SJCRH30 (cell line): ENCODE data around the gene PTPN7. TPM values are rescaled to one million over a fixed set of nuclear protein-coding genes. Genes with fewer than 3 reads are reported as not detected.
"Not testable (repeated sequence)": the region's sequence is repeated elsewhere in the genome, so short reads cannot be mapped to it uniquely, and the experiment has no call there.

Experiments used
- DNase-seq, 2 experiments: peaks; one replicate each; pipeline ENCODE4 v3.0.0-alpha.2; 2015 to 2020
- H3K27ac ChIP-seq: fragments of 250-450 bp; sonication (Bioruptor Pico); 2 replicates; pipeline ENCODE4 v1.5.1; 2020; ENCODE audit warnings: mild to moderate bottlenecking, moderate library complexity
- H3K27me3 ChIP-seq: fragments of 250-450 bp; sonication (Bioruptor Pico); 2 replicates; pipeline ENCODE4 v1.5.1; 2020; ENCODE audit warnings: mild to moderate bottlenecking, moderate library complexity
- H3K36me3 ChIP-seq: fragments of 250-450 bp; sonication (Bioruptor Pico); 2 replicates; pipeline ENCODE4 v1.5.1; 2020; ENCODE audit warnings: mild to moderate bottlenecking, moderate library complexity
- H3K4me1 ChIP-seq: fragments of 250-450 bp; sonication (Bioruptor Pico); 2 replicates; pipeline ENCODE4 v1.5.1; 2020; ENCODE audit warnings: mild to moderate bottlenecking, moderate library complexity
- H3K4me3 ChIP-seq: fragments of 250-450 bp; sonication (Bioruptor Pico); 2 replicates; pipeline ENCODE4 v1.5.1; 2020; ENCODE audit warnings: mild to moderate bottlenecking, moderate library complexity
- H3K9me3 ChIP-seq: fragments of 250-450 bp; sonication (Bioruptor Pico); replicated peaks from 2 replicates; pipeline ENCODE4 v1.5.1; 2020; ENCODE audit warnings: mild to moderate bottlenecking, moderate library complexity
- total RNA-seq: library from RNA; depleted of rRNA; stranded (reverse); fragments of >200 nt; shearing (Covaris generic); gene quantifications from 2 replicates; pipeline ENCODE4 v1.2.3, GENCODE V29; 2014; rRNA removed

PTPN7 gene
- total RNA-seq, 1 experiment from 2014 or later = 0.14 TPM

GRCh38 chr1:202111589-202111988 lies 48.8 kb downstream of the PTPN7 start:
- not testable (repeated sequence) for H3K27me3 ChIP-seq, H3K27ac ChIP-seq, H3K36me3 ChIP-seq, H3K4me3 ChIP-seq, DNase-seq, H3K9me3 ChIP-seq
- peaks cover 15% of the 10 kb centered on the region for H3K4me1 ChIP-seq

- no peaks in the 10 kb centered on the region for H3K36me3 ChIP-seq
- peaks cover 7% of the 10 kb centered on the region for H3K27me3 ChIP-seq
- H3K4me3 ChIP-seq = no peak overlapping the region
- no peak overlapping the region for H3K27ac ChIP-seq
- H3K9me3 ChIP-seq = no peaks in the 10 kb centered on the region
- H3K4me1 ChIP-seq = peaks cover 15% of the 10 kb centered on the region
- DNase-seq = no peak
Observed at GRCh38 chr1:202110977-202111376, 49.4 kb downstream of the PTPN7 start.

- Histone ChIP-seq H3K4me1 (peaks cover 12% of the 10 kb centered on the region), H3K4me3 (no peak overlapping the region), H3K9me3 (no peaks in the 10 kb centered on the region), H3K27me3 (peaks cover 7% of the 10 kb centered on the region), H3K36me3 (no peaks in the 10 kb centered on the region), H3K27ac (no peak overlapping the region)
- DNase-seq = no peak
Observed at GRCh38 chr1:202107801-202108731, 52.3 kb downstream of the PTPN7 start.

DNA sequence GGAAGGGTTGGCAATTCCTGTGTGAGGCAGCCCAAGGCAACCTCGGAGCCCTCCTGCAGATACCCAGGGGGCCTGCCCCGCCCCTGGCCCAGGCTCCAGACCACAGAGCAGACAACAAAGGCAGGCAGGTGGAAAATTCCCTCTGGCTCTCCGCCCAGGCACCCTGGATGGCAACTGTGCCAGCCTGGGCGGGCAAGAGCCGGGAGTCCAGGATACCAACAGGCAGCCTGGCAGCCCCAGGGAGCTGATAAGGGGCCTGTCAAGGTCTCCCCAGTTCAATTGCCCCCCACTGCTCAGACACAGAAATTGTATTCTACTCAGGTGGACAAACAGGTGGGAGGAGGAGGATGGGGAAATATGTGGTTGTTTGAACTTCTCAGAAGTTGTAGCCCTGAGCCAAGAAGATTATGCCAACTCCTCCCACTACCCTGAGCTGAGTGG lies 53.1 kb downstream of the PTPN7 start:
- no peaks in the 10 kb centered on the region for H3K9me3 ChIP-seq
- peaks cover 8% of the 10 kb centered on the region for H3K4me1 ChIP-seq
- H3K4me3 ChIP-seq = no peak overlapping the region
- DNase-seq = no peak
- no peak overlapping the region for H3K27ac ChIP-seq
- H3K27me3 ChIP-seq = peaks cover 7% of the 10 kb centered on the region
- H3K36me3 ChIP-seq = no peaks in the 10 kb centered on the region

DNA sequence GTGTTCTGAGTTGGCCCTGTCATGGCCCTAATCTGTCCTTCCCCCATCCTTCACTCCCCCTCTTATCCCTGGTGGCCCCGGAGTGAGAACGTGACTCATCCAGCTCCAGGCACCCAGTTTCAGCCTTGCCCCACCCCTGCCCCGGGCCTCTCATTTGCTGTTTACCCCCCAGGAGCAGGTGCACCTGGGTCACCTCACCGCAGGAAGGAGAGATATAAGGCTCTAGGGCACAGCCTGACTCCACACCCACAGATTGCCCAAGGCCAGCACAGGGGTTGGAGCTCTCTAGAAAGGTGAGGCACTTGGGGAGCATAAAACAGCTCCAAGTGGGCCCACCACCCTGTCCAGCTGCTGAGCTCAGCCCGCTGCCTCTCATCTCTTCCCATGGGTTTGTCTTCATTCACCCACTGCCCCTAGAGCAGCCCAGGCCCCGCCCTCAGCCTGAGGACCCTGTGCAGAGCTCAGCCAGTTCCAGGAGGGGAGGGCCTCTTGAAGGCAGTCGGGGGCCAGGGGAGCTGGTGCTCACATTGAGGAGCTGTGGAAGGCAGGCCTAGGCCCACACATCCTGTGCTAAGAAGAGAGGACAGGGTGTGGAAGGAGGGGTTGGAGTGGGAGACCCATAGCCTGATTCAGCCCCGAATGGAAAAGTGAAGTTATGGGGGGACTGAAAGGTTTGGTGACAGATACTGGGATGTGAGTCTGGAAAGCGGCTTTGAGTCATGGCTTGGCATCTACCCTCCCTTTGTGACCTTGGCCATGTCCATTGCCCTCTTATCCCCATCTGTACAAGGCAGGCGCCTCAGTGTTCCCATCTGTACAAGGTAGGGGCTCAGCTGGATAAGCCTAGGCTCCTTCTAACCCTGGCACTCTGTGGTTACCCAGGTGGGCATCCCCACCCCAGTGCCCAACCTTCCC lies 53.8 kb downstream of the PTPN7 start:
- peaks cover 7% of the 10 kb centered on the region for H3K27me3 ChIP-seq
- H3K27ac ChIP-seq = no peak overlapping the region
- DNase-seq = no peak
- no peak overlapping the region for H3K4me3 ChIP-seq
- peaks cover 6% of the 10 kb centered on the region; the same call in 1 of the 2 replicates for H3K4me1 ChIP-seq
- no peaks in the 10 kb centered on the region for H3K36me3 ChIP-seq
- H3K9me3 ChIP-seq = no peaks in the 10 kb centered on the region

DNA sequence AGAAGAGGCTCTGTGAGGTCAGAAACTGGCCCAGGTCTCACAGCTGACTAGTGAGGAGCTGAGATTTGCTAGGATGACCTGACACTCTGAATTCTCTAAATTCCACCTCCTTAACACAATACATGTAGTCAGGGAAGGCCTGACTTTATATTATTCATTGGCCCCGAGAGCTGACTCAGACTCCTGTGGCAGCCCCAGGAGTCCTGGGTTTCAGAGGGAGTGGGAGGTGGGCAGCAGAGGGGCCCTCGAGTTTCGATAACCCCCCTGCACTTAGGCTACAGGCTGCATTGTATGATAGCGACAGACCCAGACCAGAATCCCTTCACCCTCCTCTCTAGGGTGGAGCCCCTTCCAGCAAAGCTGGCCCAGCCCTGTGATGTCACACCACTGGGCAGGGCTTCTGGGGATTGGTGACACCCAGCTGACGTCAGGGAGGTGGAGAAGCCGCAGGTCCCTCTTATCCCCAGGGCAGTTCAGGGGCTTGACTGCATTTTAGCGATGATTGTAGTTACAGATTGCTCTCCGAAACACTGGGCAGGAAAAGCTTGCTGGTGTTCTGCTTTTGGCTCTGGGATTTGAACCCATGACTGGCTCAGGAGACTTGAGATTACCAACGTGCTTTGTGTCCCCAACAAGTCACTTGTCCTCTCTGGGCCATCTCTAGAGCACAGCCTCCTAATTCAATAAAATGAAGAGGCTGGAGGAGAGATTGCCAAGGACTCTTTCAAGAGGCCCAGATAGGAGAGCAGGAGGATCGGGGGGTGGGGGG lies 54.6 kb downstream of the PTPN7 start:
- DNase-seq = peak; percentile 67 to 78
- no peak overlapping the region for H3K4me3 ChIP-seq
- H3K27me3 ChIP-seq = peaks cover 7% of the 10 kb centered on the region
- H3K36me3 ChIP-seq = no peaks in the 10 kb centered on the region
- no peak overlapping the region for H3K27ac ChIP-seq
- H3K4me1 ChIP-seq = peaks cover 6% of the 10 kb centered on the region; the same call in 1 of the 2 replicates
- H3K9me3 ChIP-seq = no peaks in the 10 kb centered on the region

DNA sequence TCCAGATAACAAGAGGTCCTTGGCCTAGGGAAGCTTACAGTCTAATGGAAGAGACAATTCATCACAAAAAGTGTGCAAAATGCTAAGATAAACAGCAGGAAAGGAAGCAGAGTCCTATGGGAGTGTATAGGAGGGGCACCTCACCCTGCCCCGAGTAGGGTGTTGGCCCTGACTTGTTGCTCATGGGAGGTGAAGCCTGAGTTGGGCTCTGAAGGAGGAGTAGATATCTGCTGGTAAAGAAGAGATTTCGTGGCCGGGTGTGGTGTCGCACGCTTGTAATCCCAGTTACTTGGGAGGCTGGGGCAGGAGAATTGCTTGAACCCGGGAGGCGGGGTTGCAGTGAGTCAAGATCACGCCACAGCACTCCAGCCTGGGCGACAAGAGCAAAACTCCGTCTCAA lies 56.3 kb downstream of the PTPN7 start:
- Histone ChIP-seq H3K27ac (no peak overlapping the region), H3K36me3 (no peaks in the 10 kb centered on the region), H3K9me3 (no peaks in the 10 kb centered on the region), H3K4me1 (peaks cover 6% of the 10 kb centered on the region; the same call in 1 of the 2 replicates), H3K27me3 (peaks cover 7% of the 10 kb centered on the region), H3K4me3 (no peak overlapping the region)
- no peak for DNase-seq

DNA sequence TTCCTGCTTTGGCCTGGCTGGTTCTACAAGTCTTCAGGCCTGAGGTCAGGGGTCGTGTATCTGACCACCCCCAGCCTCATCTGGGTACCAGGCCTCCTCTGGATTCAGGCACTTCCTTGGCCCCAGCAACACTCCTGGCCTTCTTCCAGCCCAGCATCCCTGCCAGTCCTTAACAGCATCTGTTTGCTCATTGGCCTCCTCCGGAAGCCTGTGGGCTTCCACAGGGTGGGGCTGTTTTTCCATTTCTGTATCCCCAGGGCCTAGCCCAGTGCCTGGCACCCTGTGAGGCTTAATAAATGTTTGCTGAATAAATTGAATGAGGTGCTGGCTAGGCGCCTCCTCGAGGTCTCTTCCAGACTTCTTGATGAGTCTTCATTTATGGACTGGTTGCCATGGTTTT lies 59.2 kb downstream of the PTPN7 start:
- Histone ChIP-seq H3K4me1 (peaks cover 6% of the 10 kb centered on the region; the same call in 1 of the 2 replicates), H3K36me3 (no peaks in the 10 kb centered on the region), H3K9me3 (no peaks in the 10 kb centered on the region), H3K4me3 (no peak overlapping the region), H3K27ac (no peak overlapping the region), H3K27me3 (no peaks in the 10 kb centered on the region)
- DNase-seq = no peak

Other genes starting within 250 kb of the PTPN7 start
- gene LMOD1, start 214.1 kb downstream of the PTPN7 start, total RNA-seq = not detected in 2 replicates
- gene TIMM17A, start 205.1 kb downstream of the PTPN7 start, total RNA-seq = 86.8 and 89.5 TPM in 2 replicates
- gene RNPEP, start 178.0 kb downstream of the PTPN7 start, total RNA-seq = 45.4 and 48.4 TPM in 2 replicates
- gene ELF3, start 150.0 kb downstream of the PTPN7 start, total RNA-seq = 0.51 and 0.59 TPM in 2 replicates
- gene GPR37L1, start 37.7 kb downstream of the PTPN7 start, total RNA-seq = 0.02 TPM in 1 of 2 replicates, not detected in the other
- 17.1 and 18.1 TPM in 2 replicates for gene ARL8A, start 15.9 kb downstream of the PTPN7 start, total RNA-seq
- not detected in 2 replicates for gene LGR6, start 33.2 kb upstream of the PTPN7 start, total RNA-seq
- gene UBE2T, start 181.3 kb upstream of the PTPN7 start, total RNA-seq = 209 and 216 TPM in 2 replicates
- 15.2 and 21.2 TPM in 2 replicates for gene PPP1R12B, start 188.1 kb upstream of the PTPN7 start, total RNA-seq